Panc1 (cell line): ENCODE results near the gene INAFM1.
A peak's percentile ranks its signal among the peaks of the same experiment; 100 is the strongest.

ENCODE experiments used
- POLR2AphosphoS5 ChIP-seq: IDR thresholded peaks from 2 replicates; pipeline ENCODE4 v1.6.1; 2012; ENCODE audit warnings: mild to moderate bottlenecking, low read depth, low read length, moderate library complexity
- SIN3A ChIP-seq: IDR thresholded peaks from 2 replicates; pipeline ENCODE4 v1.6.1; 2012; ENCODE audit warnings: low read depth, mild to moderate bottlenecking, low read length, moderate library complexity, borderline replicate concordance; ENCODE audit not compliant: insufficient read depth
- TCF7L2 ChIP-seq: IDR thresholded peaks from 2 replicates; pipeline ENCODE4 v1.6.1; 2011; ENCODE audit warnings: mild to moderate bottlenecking, low read depth, low read length, inconsistent platforms
- TF ChIP-seq, protein P1 (sequence below): fragments of 450-650 bp; IDR thresholded peaks from 2 replicates; pipeline ENCODE4 v1.5.1; 2017; ENCODE audit warnings: mild to moderate bottlenecking
- TF ChIP-seq, protein P2 (sequence below), 2 experiments: IDR thresholded peaks; 2 replicates each; pipeline ENCODE4 v1.6.1; 2011 to 2012; ENCODE audit warnings: low read depth in 2 of 2, control low read depth in 1 of 2, low read length in 1 of 2, mild to moderate bottlenecking in 1 of 2, moderate library complexity in 1 of 2; ENCODE audit not compliant: insufficient read depth in 1 of 2

DNA sequence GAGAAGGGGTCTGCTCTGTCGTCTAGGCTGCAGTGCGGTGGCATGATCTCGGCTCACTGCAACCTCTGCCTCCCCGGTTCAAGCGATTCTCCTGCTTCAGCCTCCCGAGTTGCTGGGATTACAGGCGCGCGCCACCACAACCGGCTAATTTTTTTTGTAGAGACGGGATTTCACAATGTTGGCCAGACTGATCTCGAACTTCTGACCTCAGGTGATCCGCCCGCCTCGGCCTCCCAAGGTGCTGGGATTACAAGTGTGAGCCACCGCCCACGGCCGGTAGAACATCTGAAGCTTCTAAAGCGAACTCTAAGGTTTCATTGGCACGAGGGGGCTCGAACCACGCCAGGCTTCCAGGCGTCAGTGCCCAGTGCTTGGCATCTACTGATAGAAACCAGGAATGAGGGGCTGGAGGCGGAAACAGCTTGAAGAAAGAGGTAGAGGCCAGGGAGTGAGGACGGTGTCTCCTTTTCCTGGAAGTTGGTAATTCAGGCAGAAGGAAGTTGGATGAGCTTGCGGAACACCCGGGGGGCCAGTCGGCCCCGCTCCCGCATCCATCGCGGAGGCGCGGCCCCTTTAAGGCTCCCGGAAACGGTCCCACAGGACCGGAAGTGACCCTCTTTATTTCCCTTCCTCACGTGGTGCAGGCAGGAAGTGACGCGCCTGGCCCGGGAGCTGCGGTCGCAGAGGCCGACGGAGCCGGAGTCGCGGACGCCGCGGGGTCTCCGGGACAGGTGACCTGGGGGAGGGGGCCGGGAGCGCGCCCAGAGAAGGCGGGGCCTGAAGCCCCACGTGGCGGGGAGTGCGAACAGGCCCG is 18.6 kb upstream of the INAFM1 start, which contains the start of gene CCDC9:
- TF ChIP-seq, protein P1, sequence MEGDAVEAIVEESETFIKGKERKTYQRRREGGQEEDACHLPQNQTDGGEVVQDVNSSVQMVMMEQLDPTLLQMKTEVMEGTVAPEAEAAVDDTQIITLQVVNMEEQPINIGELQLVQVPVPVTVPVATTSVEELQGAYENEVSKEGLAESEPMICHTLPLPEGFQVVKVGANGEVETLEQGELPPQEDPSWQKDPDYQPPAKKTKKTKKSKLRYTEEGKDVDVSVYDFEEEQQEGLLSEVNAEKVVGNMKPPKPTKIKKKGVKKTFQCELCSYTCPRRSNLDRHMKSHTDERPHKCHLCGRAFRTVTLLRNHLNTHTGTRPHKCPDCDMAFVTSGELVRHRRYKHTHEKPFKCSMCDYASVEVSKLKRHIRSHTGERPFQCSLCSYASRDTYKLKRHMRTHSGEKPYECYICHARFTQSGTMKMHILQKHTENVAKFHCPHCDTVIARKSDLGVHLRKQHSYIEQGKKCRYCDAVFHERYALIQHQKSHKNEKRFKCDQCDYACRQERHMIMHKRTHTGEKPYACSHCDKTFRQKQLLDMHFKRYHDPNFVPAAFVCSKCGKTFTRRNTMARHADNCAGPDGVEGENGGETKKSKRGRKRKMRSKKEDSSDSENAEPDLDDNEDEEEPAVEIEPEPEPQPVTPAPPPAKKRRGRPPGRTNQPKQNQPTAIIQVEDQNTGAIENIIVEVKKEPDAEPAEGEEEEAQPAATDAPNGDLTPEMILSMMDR = no peak
- TF ChIP-seq POLR2AphosphoS5 (0 out of 2 replicates have a peak, but pooled peaks have one; percentile 49), TCF7L2 (no peak), SIN3A (0 out of 2 replicates have a peak, but pooled peaks have one; percentile 51)
- TF ChIP-seq, protein P2, sequence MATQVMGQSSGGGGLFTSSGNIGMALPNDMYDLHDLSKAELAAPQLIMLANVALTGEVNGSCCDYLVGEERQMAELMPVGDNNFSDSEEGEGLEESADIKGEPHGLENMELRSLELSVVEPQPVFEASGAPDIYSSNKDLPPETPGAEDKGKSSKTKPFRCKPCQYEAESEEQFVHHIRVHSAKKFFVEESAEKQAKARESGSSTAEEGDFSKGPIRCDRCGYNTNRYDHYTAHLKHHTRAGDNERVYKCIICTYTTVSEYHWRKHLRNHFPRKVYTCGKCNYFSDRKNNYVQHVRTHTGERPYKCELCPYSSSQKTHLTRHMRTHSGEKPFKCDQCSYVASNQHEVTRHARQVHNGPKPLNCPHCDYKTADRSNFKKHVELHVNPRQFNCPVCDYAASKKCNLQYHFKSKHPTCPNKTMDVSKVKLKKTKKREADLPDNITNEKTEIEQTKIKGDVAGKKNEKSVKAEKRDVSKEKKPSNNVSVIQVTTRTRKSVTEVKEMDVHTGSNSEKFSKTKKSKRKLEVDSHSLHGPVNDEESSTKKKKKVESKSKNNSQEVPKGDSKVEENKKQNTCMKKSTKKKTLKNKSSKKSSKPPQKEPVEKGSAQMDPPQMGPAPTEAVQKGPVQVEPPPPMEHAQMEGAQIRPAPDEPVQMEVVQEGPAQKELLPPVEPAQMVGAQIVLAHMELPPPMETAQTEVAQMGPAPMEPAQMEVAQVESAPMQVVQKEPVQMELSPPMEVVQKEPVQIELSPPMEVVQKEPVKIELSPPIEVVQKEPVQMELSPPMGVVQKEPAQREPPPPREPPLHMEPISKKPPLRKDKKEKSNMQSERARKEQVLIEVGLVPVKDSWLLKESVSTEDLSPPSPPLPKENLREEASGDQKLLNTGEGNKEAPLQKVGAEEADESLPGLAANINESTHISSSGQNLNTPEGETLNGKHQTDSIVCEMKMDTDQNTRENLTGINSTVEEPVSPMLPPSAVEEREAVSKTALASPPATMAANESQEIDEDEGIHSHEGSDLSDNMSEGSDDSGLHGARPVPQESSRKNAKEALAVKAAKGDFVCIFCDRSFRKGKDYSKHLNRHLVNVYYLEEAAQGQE (IDR thresholded peaks at IDR 0.05; ENCODE audit: insufficient read depth in 1 of 2, low read depth in 2 of 2, low read length in 1 of 2) = no peak
